Measurements from ENCODE around the gene PRXL2A. TPM values are rescaled to one million over a fixed set of nuclear protein-coding genes. Genes with fewer than 3 reads are reported as not detected.

Gene PRXL2A
- polyA plus RNA-seq, 3 donors = 0.61 to 4.1 (median 3.4) TPM

- intact Hi-C loops (cut with micrococcal nuclease) = no loop called here
- H3K4me1 Mint-ChIP-seq = peaks cover 12% of the 10 kb centered on the region
- DNase-seq = no peak
- no peak overlapping the region for H2AFZ ChIP-seq (ENCODE audit: insufficient read depth, low read depth, low read length, poor library complexity, severe bottlenecking)
- peaks cover 28 to 34% (median 32%) of the 10 kb centered on the region in 3 donors for H3K27me3 Mint-ChIP-seq (ENCODE audit: low read depth in 3 of 3)
- no peak overlapping the region for H3K27ac Mint-ChIP-seq
- no peak overlapping the region for H3K4me3 ChIP-seq (replicated peaks in 1 of 3; ENCODE audit: low read depth in 2 of 3, low read length in 3 of 3)
- no peak overlapping the region for H3K27ac ChIP-seq (ENCODE audit: low read depth in 1 of 2, low read length in 2 of 2)
- H3K4me1 ChIP-seq (ENCODE audit: control insufficient read depth in 1 of 2, insufficient read depth in 2 of 2, low read length in 2 of 2) = peaks cover 15 to 19% of the 10 kb centered on the region in 2 donors
- no peak overlapping the region for H3K4me2 ChIP-seq (replicated peaks; ENCODE audit: extremely low read depth, low read length, poor library complexity, severe bottlenecking)
- H3K9ac ChIP-seq (ENCODE audit: insufficient read depth, low read length, poor library complexity, severe bottlenecking) = no peak overlapping the region
- WGBS (ENCODE audit: insufficient coverage) = 90% methylated on average over 3 of the region's 4 CpGs
- no peak for TF ChIP-seq CTCF (IDR thresholded peaks at IDR 0.05)
- peaks cover 0 to 10% of the 10 kb centered on the region in 2 donors for H3K36me3 Mint-ChIP-seq
- peaks cover 0 to 3% (median 0%) of the 10 kb centered on the region in 7 donors for H3K9me3 Mint-ChIP-seq
- no peaks in the 10 kb centered on the region for H3K36me3 ChIP-seq (replicated peaks in 1 of 2; ENCODE audit: control insufficient read depth in 1 of 2, insufficient read depth in 2 of 2, low read length in 2 of 2)
- H3K79me2 ChIP-seq (ENCODE audit: insufficient read depth, low read length) = no peaks in the 10 kb centered on the region
- no peaks in the 10 kb centered on the region for H3K9me3 ChIP-seq (replicated peaks in 1 of 2; ENCODE audit: control insufficient read depth in 1 of 2, insufficient read depth in 1 of 2, low read length in 2 of 2)
- H3K4me3 Mint-ChIP-seq = peak overlapping the region in 1 of 2 donors; percentile 33
- peaks cover 0 to 28% of the 10 kb centered on the region in 2 donors for H3K27me3 ChIP-seq (ENCODE audit: control insufficient read depth in 2 of 2, insufficient read depth in 2 of 2, low read length in 2 of 2)
- H4K20me1 ChIP-seq (ENCODE audit: insufficient read depth, low read length) = no peaks in the 10 kb centered on the region
Observed at GRCh38 chr10:80405626-80406025, 2.7 kb upstream of the PRXL2A start.

DNA sequence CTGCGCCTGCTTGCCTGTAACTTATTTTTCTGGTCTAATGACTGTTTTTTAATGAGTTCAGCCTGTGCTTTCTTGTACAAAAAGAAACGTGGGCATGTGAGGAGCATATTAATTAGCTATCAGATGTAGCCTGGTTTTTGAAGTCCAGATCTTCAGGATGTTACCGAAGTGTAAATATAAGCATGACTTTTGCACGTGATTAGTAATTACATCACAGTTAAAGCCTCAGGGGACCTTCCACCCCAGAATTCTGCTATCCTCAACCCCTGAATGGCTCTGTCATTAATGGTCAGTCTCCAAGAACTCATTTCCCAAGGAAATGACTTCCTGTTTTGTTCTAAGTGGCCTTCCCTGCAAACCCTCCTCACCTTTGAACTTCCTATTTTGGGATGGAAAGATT lies 2.1 kb upstream of the PRXL2A start:
- peak overlapping the region in 1 of 2 donors; percentile 52 for H3K4me3 Mint-ChIP-seq
- WGBS (ENCODE audit: insufficient coverage) = 57% methylated on average over 1 of the region's 4 CpGs
- H3K4me3 ChIP-seq (replicated peaks in 1 of 3; ENCODE audit: low read depth in 2 of 3, low read length in 3 of 3) = no peak overlapping the region
- peaks cover 15 to 19% of the 10 kb centered on the region in 2 donors for H3K4me1 ChIP-seq (ENCODE audit: control insufficient read depth in 1 of 2, insufficient read depth in 2 of 2, low read length in 2 of 2)
- intact Hi-C loops (cut with micrococcal nuclease) = no loop called here
- no peaks in the 10 kb centered on the region for H3K36me3 ChIP-seq (replicated peaks in 1 of 2; ENCODE audit: control insufficient read depth in 1 of 2, insufficient read depth in 2 of 2, low read length in 2 of 2)
- peaks cover 31 to 35% (median 32%) of the 10 kb centered on the region in 3 donors for H3K27me3 Mint-ChIP-seq (ENCODE audit: low read depth in 3 of 3)
- H4K20me1 ChIP-seq (ENCODE audit: insufficient read depth, low read length) = no peaks in the 10 kb centered on the region
- no peak overlapping the region for H2AFZ ChIP-seq (ENCODE audit: insufficient read depth, low read depth, low read length, poor library complexity, severe bottlenecking)
- H3K9me3 ChIP-seq (replicated peaks in 1 of 2; ENCODE audit: control insufficient read depth in 1 of 2, insufficient read depth in 1 of 2, low read length in 2 of 2) = no peaks in the 10 kb centered on the region
- no peak for DNase-seq
- TF ChIP-seq CTCF (IDR thresholded peaks at IDR 0.05) = no peak
- H3K9me3 Mint-ChIP-seq = peaks cover 0 to 3% (median 0%) of the 10 kb centered on the region in 7 donors
- H3K36me3 Mint-ChIP-seq = peaks cover 0 to 10% of the 10 kb centered on the region in 2 donors
- H3K9ac ChIP-seq (ENCODE audit: insufficient read depth, low read length, poor library complexity, severe bottlenecking) = no peak overlapping the region
- H3K27ac ChIP-seq (ENCODE audit: low read depth in 1 of 2, low read length in 2 of 2) = no peak overlapping the region
- H3K27me3 ChIP-seq (ENCODE audit: control insufficient read depth in 2 of 2, insufficient read depth in 2 of 2, low read length in 2 of 2) = peaks cover 0 to 28% of the 10 kb centered on the region in 2 donors
- no peak overlapping the region for H3K27ac Mint-ChIP-seq
- peaks cover 12% of the 10 kb centered on the region for H3K4me1 Mint-ChIP-seq
- H3K79me2 ChIP-seq (ENCODE audit: insufficient read depth, low read length) = no peaks in the 10 kb centered on the region
- H3K4me2 ChIP-seq (replicated peaks; ENCODE audit: extremely low read depth, low read length, poor library complexity, severe bottlenecking) = no peak overlapping the region
